GM12891 (cell line): ENCODE data around the gene IMMP2L.

Experiments
- PAX5 ChIP-seq: IDR thresholded peaks from 2 replicates; pipeline ENCODE4 v1.6.1; 2011; ENCODE audit warnings: low read length, moderate library complexity, mild to moderate bottlenecking; ENCODE audit not compliant: insufficient read depth, severe bottlenecking
- POLR2A ChIP-seq: IDR thresholded peaks from 2 replicates; pipeline ENCODE4 v1.6.1; 2011; ENCODE audit warnings: low read depth, low read length, control low read depth
- POLR2AphosphoS5 ChIP-seq: IDR thresholded peaks from 2 replicates; pipeline ENCODE4 v1.6.1; 2011; ENCODE audit warnings: low read depth, low read length, control low read depth
- SPI1 ChIP-seq: IDR thresholded peaks from 2 replicates; pipeline ENCODE4 v1.6.1; 2011; ENCODE audit warnings: low read depth, low read length, control low read depth
- TAF1 ChIP-seq: IDR thresholded peaks from 2 replicates; pipeline ENCODE4 v1.6.1; 2011; ENCODE audit warnings: low read depth, low read length, control low read depth

DNA sequence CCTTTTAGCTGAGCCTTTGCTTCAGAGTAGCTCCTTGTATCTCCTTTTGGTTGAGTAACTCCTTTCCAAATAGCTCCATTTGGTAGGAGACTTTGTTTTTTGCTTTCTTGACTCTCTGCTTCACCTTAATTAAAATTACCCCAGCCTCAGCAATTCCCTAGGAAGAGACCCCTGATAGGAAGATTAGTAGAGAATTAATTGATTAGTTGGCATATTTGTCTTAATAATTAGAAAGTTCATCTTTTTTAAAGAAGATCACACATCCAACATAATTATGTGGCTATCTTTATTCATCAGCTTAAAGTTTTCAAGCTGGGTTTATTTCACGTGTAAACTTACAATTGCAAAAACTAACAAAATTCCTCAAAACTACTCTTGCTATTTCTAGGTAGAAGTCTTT is 352.2 kb downstream of the IMMP2L start:
- TF ChIP-seq POLR2AphosphoS5 (no peak), SPI1 (no peak), POLR2A (no peak), TAF1 (no peak), PAX5 (no peak)
